Liver (tissue), 3 donors: ENCODE measurements around the gene LOXHD1.

Source experiments
- CTCF ChIP-seq: fragments of 150-350 bp; IDR thresholded peaks from 2 replicates; pipeline ENCODE4 v1.5.1; 2017; ENCODE audit warnings: improper control_type of control experiment, low read depth, low read length; ENCODE audit not compliant: missing input control
- GABPA ChIP-seq, 2 donors: IDR thresholded peaks in 1 of 2; conservative IDR thresholded peaks in 1 of 2; 2 replicates each; pipeline ENCODE4 v1.6.1; 2016; ENCODE audit warnings: antibody characterized with exemption in 2 of 2, mild to moderate bottlenecking in 1 of 2, moderate library complexity in 1 of 2
- REST ChIP-seq: IDR thresholded peaks from 2 replicates; pipeline ENCODE4 v1.6.1; 2016; ENCODE audit warnings: antibody characterized with exemption, mild to moderate bottlenecking
- TF ChIP-seq, protein P1 (sequence below): IDR thresholded peaks from 2 replicates; pipeline ENCODE4 v1.6.1; 2016; ENCODE audit warnings: antibody characterized with exemption
- donor health status: healthy.
- donor health status: healthy.

DNA sequence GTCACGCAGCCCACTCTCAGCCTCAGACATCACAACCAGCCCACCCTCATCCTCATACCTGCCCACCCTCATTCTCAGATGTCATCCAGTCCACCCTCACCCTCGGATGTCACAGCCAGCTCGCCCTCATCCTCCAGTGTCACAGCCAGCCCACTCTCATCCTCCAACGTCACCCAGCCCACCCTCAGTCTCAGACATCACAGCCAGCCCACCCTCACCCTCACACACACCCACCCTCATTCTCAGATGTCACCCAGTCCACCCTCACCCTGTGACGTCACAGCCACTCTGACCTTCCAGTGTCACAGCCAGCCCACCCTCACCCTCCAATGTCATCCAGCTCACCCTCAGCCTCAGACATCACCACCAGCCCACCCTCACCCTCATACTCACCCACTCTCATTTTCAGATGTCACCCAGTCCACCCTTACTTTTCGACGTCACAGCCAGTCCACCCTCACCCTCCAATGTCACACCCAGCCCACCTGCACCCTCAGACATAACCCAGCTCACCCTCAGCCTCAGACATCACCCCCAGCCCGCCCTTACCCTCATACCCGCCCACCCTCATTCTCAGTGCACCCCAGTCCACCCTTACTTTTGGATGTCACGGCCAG, 100.3 kb downstream of the LOXHD1 start:
- TF ChIP-seq CTCF (no peak), GABPA (IDR thresholded peaks at IDR 0.05 in 1 of 2, conservative IDR thresholded peaks at IDR 0.05 in 1 of 2) (no peak), REST (no peak)
- TF ChIP-seq, protein P1, sequence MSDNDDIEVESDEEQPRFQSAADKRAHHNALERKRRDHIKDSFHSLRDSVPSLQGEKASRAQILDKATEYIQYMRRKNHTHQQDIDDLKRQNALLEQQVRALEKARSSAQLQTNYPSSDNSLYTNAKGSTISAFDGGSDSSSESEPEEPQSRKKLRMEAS: no peak
